K562 (cell line): ENCODE measurements around the gene TGFB1I1. TPM values are rescaled to one million over a fixed set of nuclear protein-coding genes. Genes with fewer than 3 reads are reported as not detected.

Source experiments
- ADNP ChIP-seq: fragments of 200-800 bp; sonication (Bioruptor generic); IDR thresholded peaks from 2 replicates; pipeline ENCODE4 v1.6.1; 2016; ENCODE audit warnings: missing genetic modification characterization, missing compliant biosample characterization
- COPS2 ChIP-seq: fragments of 450-650 bp; conservative IDR thresholded peaks from 2 replicates; pipeline ENCODE4 v1.6.1; 2016; ENCODE audit warnings: mild to moderate bottlenecking, moderate library complexity
- ELF4 ChIP-seq: fragments of 450-650 bp; formaldehyde crosslinking; IDR thresholded peaks from 2 replicates; pipeline ENCODE4 v1.4.0; 2022; ENCODE audit warnings: missing genetic modification characterization
- HNRNPLL ChIP-seq: fragments of 200-400 bp; formaldehyde crosslinking; IDR thresholded peaks from 2 replicates; pipeline ENCODE4 v1.6.1; 2017; ENCODE audit warnings: low read length, low read depth, mild to moderate bottlenecking; ENCODE audit not compliant: poor library complexity, severe bottlenecking
- KLF13 ChIP-seq: fragments of 450-650 bp; IDR thresholded peaks from 2 replicates; pipeline ENCODE4 v1.6.1; 2016; ENCODE audit warnings: missing genetic modification characterization, low read depth, mild to moderate bottlenecking, missing compliant biosample characterization, moderate library complexity, borderline replicate concordance
- KLF6 ChIP-seq: fragments of 250-450 bp; sonication (Bioruptor Pico); IDR thresholded peaks from 2 replicates; pipeline ENCODE4 v1.4.0; 2020; ENCODE audit warnings: mild to moderate bottlenecking, moderate library complexity, borderline replicate concordance
- RAD51 ChIP-seq: fragments of 450-650 bp; IDR thresholded peaks from 2 replicates; pipeline ENCODE4 v1.7.1; 2016; ENCODE audit warnings: low read depth, mild to moderate bottlenecking, borderline replicate concordance
- ZNF165 ChIP-seq: fragments of 250-450 bp; sonication (Bioruptor Pico); IDR thresholded peaks from 2 replicates; pipeline ENCODE4 v1.4.0; 2020; ENCODE audit warnings: borderline replicate concordance
- polyA plus RNA-seq, 8 experiments: library from polyadenylated mRNA; depleted of rRNA in 4 of 8; stranded (reverse) in 5 of 8; unstranded in 3 of 8; fragments of >200 nt; fragmentation: Nextera tagmentation in 2 of 8; fragmentation: Illumina TruSeq in 1 of 8; extraction: Ambion mirVana in 2 of 8; extraction: Trizol in 1 of 8; gene quantifications; 2 replicates each; pipeline versions ENCODE4 v1.2.1 to v1.2.3, GENCODE V29; 2011 to 2014; ENCODE audit warnings: inconsistent platforms in 1 of 8, missing spikeins in 1 of 8
- total RNA-seq, 7 experiments: library from RNA; depleted of rRNA in 6 of 7; stranded (reverse); fragments of >200 nt in 6 of 7; fragmentation: Illumina TruSeq in 2 of 7; extraction: Trizol in 2 of 7; gene quantifications; 2 replicates each; pipeline versions ENCODE4 v1.2.1 to v1.2.3, GENCODE V29; 2011 to 2021; ENCODE audit warnings: low replicate concordance in 1 of 7
- TF ChIP-seq, protein P1 (sequence below): IDR thresholded peaks from 3 replicates; pipeline ENCODE4 v1.6.1; 2011; ENCODE audit warnings: borderline replicate concordance, mild to moderate bottlenecking; ENCODE audit not compliant: insufficient read length, insufficient read depth

The TGFB1I1 gene
- total and polyA plus RNA-seq, 9 of the 15 experiments (the other 6 are each of a cell fraction or from before 2014, with no cell fraction given), result 0.04 to 0.91 (median 0.19) TPM

GRCh38 chr16:31459687-31460581 lies 12.0 kb upstream of the TGFB1I1 start (continued):
- TF ChIP-seq COPS2, result no peak
- TF ChIP-seq ADNP (tag), result no peak
- no peak; the same call in 1 of the 2 replicates for TF ChIP-seq KLF13 (tag)
- no peak for TF ChIP-seq ZNF165
- no peak for TF ChIP-seq RAD51
- no peak for TF ChIP-seq ELF4
- TF ChIP-seq KLF6 (CRISPR knock-in tag), result no peak
- TF ChIP-seq HNRNPLL, result peak; percentile 23
- TF ChIP-seq, protein P1, sequence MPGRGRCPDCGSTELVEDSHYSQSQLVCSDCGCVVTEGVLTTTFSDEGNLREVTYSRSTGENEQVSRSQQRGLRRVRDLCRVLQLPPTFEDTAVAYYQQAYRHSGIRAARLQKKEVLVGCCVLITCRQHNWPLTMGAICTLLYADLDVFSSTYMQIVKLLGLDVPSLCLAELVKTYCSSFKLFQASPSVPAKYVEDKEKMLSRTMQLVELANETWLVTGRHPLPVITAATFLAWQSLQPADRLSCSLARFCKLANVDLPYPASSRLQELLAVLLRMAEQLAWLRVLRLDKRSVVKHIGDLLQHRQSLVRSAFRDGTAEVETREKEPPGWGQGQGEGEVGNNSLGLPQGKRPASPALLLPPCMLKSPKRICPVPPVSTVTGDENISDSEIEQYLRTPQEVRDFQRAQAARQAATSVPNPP, result no peak
